IPS DF 6.9 (cell line): ENCODE data around the gene TTPAL.
A peak's percentile ranks its signal among the peaks of the same experiment; 100 is the strongest.

Experiments
- DNase-seq: peaks from one replicate; pipeline ENCODE4 v3.0.0-alpha.2; 2013; ENCODE audit warnings: low read depth, low spot score
- H3K27ac ChIP-seq: one replicate; pipeline ENCODE4 v1.5.1; 2013; ENCODE audit warnings: low read length, control low read depth
- H3K27me3 ChIP-seq: 2 replicates; pipeline ENCODE4 v1.6.1; 2013; ENCODE audit warnings: mild to moderate bottlenecking, low read length; ENCODE audit not compliant: control insufficient read depth, insufficient read depth
- H3K36me3 ChIP-seq: 2 replicates; pipeline ENCODE4 v1.6.1; 2013; ENCODE audit warnings: low read length; ENCODE audit not compliant: control insufficient read depth, insufficient read depth
- H3K4me1 ChIP-seq: 2 replicates; pipeline ENCODE4 v1.6.1; 2013; ENCODE audit warnings: low read length; ENCODE audit not compliant: control insufficient read depth, insufficient read depth
- H3K4me3 ChIP-seq: 2 replicates; pipeline ENCODE4 v1.5.1; 2013; ENCODE audit warnings: mild to moderate bottlenecking, low read length
- H3K9me3 ChIP-seq: 2 replicates; pipeline ENCODE4 v1.6.1; 2013; ENCODE audit warnings: low read length, inconsistent platforms; ENCODE audit not compliant: control insufficient read depth, insufficient read depth
- WGBS: extraction: QIAGEN DNeasy Blood & Tissue Kit; methylation state at CpG from one replicate; pipeline ENCODE4 v1.1.7; 2013; ENCODE audit warnings: mixed read lengths, missing lambda C conversion rate; ENCODE audit not compliant: insufficient read length, insufficient coverage; 5-methylcytosine and 5-hydroxymethylcytosine counted together

TTPAL gene

GRCh38 chr20:44445742-44446710 is 29.6 kb upstream of the TTPAL start:
- Histone ChIP-seq H3K9me3 (no peaks in the 10 kb centered on the region), H3K4me3 (no peak overlapping the region), H3K27me3 (no peaks in the 10 kb centered on the region), H3K27ac (no peak overlapping the region), H3K36me3 (no peaks in the 10 kb centered on the region), H3K4me1 (no peaks in the 10 kb centered on the region)
- no peak for DNase-seq
- WGBS, result no CpG with 5 or more reads among the region's 6 CpGs

- no peaks in the 10 kb centered on the region for H3K9me3 ChIP-seq
- H3K27me3 ChIP-seq, result no peaks in the 10 kb centered on the region
- H3K27ac ChIP-seq, result no peak overlapping the region
- WGBS, result no CpG with 5 or more reads among the region's 3 CpGs
- H3K36me3 ChIP-seq, result no peaks in the 10 kb centered on the region
- no peak overlapping the region for H3K4me3 ChIP-seq
- DNase-seq, result no peak
- H3K4me1 ChIP-seq, result no peaks in the 10 kb centered on the region
Observed at GRCh38 chr20:44447827-44448419, 27.8 kb upstream of the TTPAL start.

GRCh38 chr20:44448753-44449546 is 26.7 kb upstream of the TTPAL start:
- Histone ChIP-seq H3K4me1 (no peaks in the 10 kb centered on the region), H3K9me3 (no peaks in the 10 kb centered on the region), H3K27ac (no peak overlapping the region), H3K4me3 (no peak overlapping the region), H3K36me3 (no peaks in the 10 kb centered on the region), H3K27me3 (no peaks in the 10 kb centered on the region)
- peak; percentile 70 for DNase-seq
- no CpG with 5 or more reads among the region's 9 CpGs for WGBS

GRCh38 chr20:44449864-44450263 is 25.8 kb upstream of the TTPAL start:
- Histone ChIP-seq H3K9me3 (no peaks in the 10 kb centered on the region), H3K4me1 (no peaks in the 10 kb centered on the region), H3K27me3 (no peaks in the 10 kb centered on the region), H3K4me3 (no peak overlapping the region), H3K27ac (no peak overlapping the region), H3K36me3 (no peaks in the 10 kb centered on the region)
- DNase-seq, result no peak
- no CpG with 5 or more reads among the region's 7 CpGs for WGBS

- H3K4me3 ChIP-seq, result no peak overlapping the region
- DNase-seq, result no peak
- no peaks in the 10 kb centered on the region for H3K9me3 ChIP-seq
- H3K27me3 ChIP-seq, result no peaks in the 10 kb centered on the region
- H3K27ac ChIP-seq, result no peak overlapping the region
- WGBS, result no CpG with 5 or more reads among the region's 3 CpGs
- H3K4me1 ChIP-seq, result no peaks in the 10 kb centered on the region
- H3K36me3 ChIP-seq, result no peaks in the 10 kb centered on the region
Observed at GRCh38 chr20:44450281-44450889, 25.3 kb upstream of the TTPAL start.

- no peak overlapping the region for H3K4me3 ChIP-seq
- no peak for DNase-seq
- H3K4me1 ChIP-seq, result no peaks in the 10 kb centered on the region
- WGBS, result no CpG with 5 or more reads among the region's 7 CpGs
- H3K27ac ChIP-seq, result no peak overlapping the region
- H3K36me3 ChIP-seq, result no peaks in the 10 kb centered on the region
- no peaks in the 10 kb centered on the region for H3K9me3 ChIP-seq
- no peaks in the 10 kb centered on the region for H3K27me3 ChIP-seq
Observed at GRCh38 chr20:44450903-44451450, 24.7 kb upstream of the TTPAL start.

- no peak for DNase-seq
- Histone ChIP-seq H3K4me3 (no peak overlapping the region), H3K36me3 (no peaks in the 10 kb centered on the region), H3K9me3 (no peaks in the 10 kb centered on the region), H3K4me1 (no peaks in the 10 kb centered on the region), H3K27me3 (no peaks in the 10 kb centered on the region), H3K27ac (no peak overlapping the region)
- no CpG with 5 or more reads among the region's 7 CpGs for WGBS
Observed at GRCh38 chr20:44454306-44454963, 21.2 kb upstream of the TTPAL start.

GRCh38 chr20:44455126-44455525 is 20.5 kb upstream of the TTPAL start:
- H3K9me3 ChIP-seq, result no peaks in the 10 kb centered on the region
- no peak overlapping the region for H3K4me3 ChIP-seq
- H3K4me1 ChIP-seq, result no peaks in the 10 kb centered on the region
- no peaks in the 10 kb centered on the region for H3K36me3 ChIP-seq
- DNase-seq, result no peak
- WGBS, result no CpG with 5 or more reads among the region's 3 CpGs
- no peak overlapping the region for H3K27ac ChIP-seq
- H3K27me3 ChIP-seq, result no peaks in the 10 kb centered on the region

GRCh38 chr20:44456611-44457010 is 19.1 kb upstream of the TTPAL start:
- no peak for DNase-seq
- Histone ChIP-seq H3K27ac (no peak overlapping the region), H3K4me3 (no peak overlapping the region), H3K4me1 (no peaks in the 10 kb centered on the region), H3K36me3 (no peaks in the 10 kb centered on the region), H3K9me3 (no peaks in the 10 kb centered on the region), H3K27me3 (no peaks in the 10 kb centered on the region)
- no CpG with 5 or more reads among the region's 8 CpGs for WGBS
